Nephron (organoid): ENCODE measurements around the gene SH3GL1.
A peak's percentile ranks its signal among the peaks of the same experiment; 100 is the strongest.

Experiments used
- H3K27ac Mint-ChIP-seq, 3 experiments: 2 replicates each; pipeline ENCODE4 v1.8.0; 2020; ENCODE audit warnings: mixed read lengths in 3 of 3, mild to moderate bottlenecking in 2 of 3, moderate library complexity in 1 of 3
- H3K27me3 Mint-ChIP-seq: 2 replicates; pipeline ENCODE4 v1.8.0; 2021; ENCODE audit warnings: low read depth, mild to moderate bottlenecking, moderate library complexity, mixed read lengths
- H3K36me3 Mint-ChIP-seq: 2 replicates; pipeline ENCODE4 v1.8.0; 2020; ENCODE audit warnings: low read depth, mixed read lengths
- H3K4me1 Mint-ChIP-seq: 2 replicates; pipeline ENCODE4 v1.8.0; 2020; ENCODE audit warnings: mixed read lengths
- H3K4me3 Mint-ChIP-seq, 3 experiments: 2 replicates each; pipeline ENCODE4 v1.8.0; 2020; ENCODE audit warnings: mild to moderate bottlenecking in 3 of 3, mixed read lengths in 3 of 3, moderate library complexity in 2 of 3
- H3K9me3 Mint-ChIP-seq: 2 replicates; pipeline ENCODE4 v1.8.0; 2020; ENCODE audit warnings: mixed read lengths
- CTCF ChIP-seq, 3 experiments: fragments of 200-600 bp; sonication (generic); IDR thresholded peaks; one replicate each; pipeline ENCODE4 v1.5.0; 2021; ENCODE audit warnings: antibody characterized with exemption in 3 of 3; ENCODE audit not compliant: unreplicated experiment in 3 of 3

The SH3GL1 gene

GRCh38 chr19:4370418-4371041, 29.8 kb downstream of the SH3GL1 start:
- H3K36me3 Mint-ChIP-seq = no peaks in the 10 kb centered on the region

GRCh38 chr19:4369888-4370260, 30.5 kb downstream of the SH3GL1 start:
- H3K27me3 Mint-ChIP-seq = no peaks in the 10 kb centered on the region
- H3K4me1 Mint-ChIP-seq = peaks cover 52% of the 10 kb centered on the region
- H3K36me3 Mint-ChIP-seq = no peaks in the 10 kb centered on the region
- H3K27ac Mint-ChIP-seq = peak overlapping the region in 2 of 3 experiments; percentile 59 to 71
- peak in 2 of 3 experiments; percentile 12 to 32 for TF ChIP-seq CTCF (IDR thresholded peaks at IDR 0.05; ENCODE audit: unreplicated experiment in 3 of 3)
- H3K4me3 Mint-ChIP-seq = no peak overlapping the region
- no peaks in the 10 kb centered on the region for H3K9me3 Mint-ChIP-seq

More at GRCh38 chr19:4370418-4371041, 29.8 kb downstream of the SH3GL1 start:
- peaks cover 57% of the 10 kb centered on the region for H3K4me1 Mint-ChIP-seq
- H3K27ac Mint-ChIP-seq = peak overlapping the region; percentile 77 to 86 (median 79)
- TF ChIP-seq CTCF (IDR thresholded peaks at IDR 0.05; ENCODE audit: unreplicated experiment in 3 of 3) = no peak
- H3K9me3 Mint-ChIP-seq = no peaks in the 10 kb centered on the region
- H3K27me3 Mint-ChIP-seq = no peaks in the 10 kb centered on the region
- H3K4me3 Mint-ChIP-seq = peak overlapping the region in 1 of 3 experiments; percentile 9

- Mint-ChIP-seq H3K4me3 (peak overlapping the region in 1 of 3 experiments; percentile 45), H3K9me3 (no peaks in the 10 kb centered on the region), H3K36me3 (no peaks in the 10 kb centered on the region), H3K4me1 (peaks cover 52% of the 10 kb centered on the region), H3K27me3 (no peaks in the 10 kb centered on the region), H3K27ac (peak overlapping the region; percentile 71 to 82 (median 81))
- TF ChIP-seq CTCF (IDR thresholded peaks at IDR 0.05; ENCODE audit: unreplicated experiment in 3 of 3) = no peak
Observed at GRCh38 chr19:4369109-4369887, 31.0 kb downstream of the SH3GL1 start.

GRCh38 chr19:4368128-4368820, 32.1 kb downstream of the SH3GL1 start:
- Mint-ChIP-seq H3K9me3 (no peaks in the 10 kb centered on the region), H3K36me3 (peaks cover 3% of the 10 kb centered on the region), H3K27me3 (no peaks in the 10 kb centered on the region), H3K4me1 (peaks cover 45% of the 10 kb centered on the region), H3K4me3 (peak overlapping the region in 2 of 3 experiments; percentile 13 to 45), H3K27ac (peak overlapping the region; percentile 71 to 82 (median 81))
- no peak for TF ChIP-seq CTCF (IDR thresholded peaks at IDR 0.05; ENCODE audit: unreplicated experiment in 3 of 3)

- Mint-ChIP-seq H3K36me3 (peaks cover 3% of the 10 kb centered on the region), H3K4me3 (peak overlapping the region in 1 of 3 experiments; percentile 21), H3K27ac (peak overlapping the region in 2 of 3 experiments; percentile 71 to 82), H3K9me3 (no peaks in the 10 kb centered on the region), H3K27me3 (no peaks in the 10 kb centered on the region), H3K4me1 (peaks cover 45% of the 10 kb centered on the region)
- TF ChIP-seq CTCF (IDR thresholded peaks at IDR 0.05; ENCODE audit: unreplicated experiment in 3 of 3) = no peak
Observed at GRCh38 chr19:4367781-4368127, 32.6 kb downstream of the SH3GL1 start.
